Daoy (cell line): Measurements from ENCODE around the gene TEX29. TPM values are rescaled to one million over a fixed set of nuclear protein-coding genes. Genes with fewer than 3 reads are reported as not detected.

Source experiments
- DNase-seq: peaks from one replicate; pipeline ENCODE4 v3.0.0-alpha.2; 2015; ENCODE audit warnings: low read depth
- total RNA-seq: library from RNA; depleted of rRNA; stranded (reverse); fragments of >200 nt; shearing (Covaris generic); gene quantifications from 2 replicates; pipeline ENCODE4 v1.2.3, GENCODE V29; 2014

The TEX29 gene
- total RNA-seq, 1 experiment from 2014 or later, result not detected

- DNase-seq, result no peak
These were observed 1.8 kb downstream of the TEX29 start for GRCh38 chr13:111322001-111322915.

- DNase-seq, result no peak
These were observed 2.5 kb downstream of the TEX29 start for GRCh38 chr13:111322916-111323331.

- DNase-seq, result no peak
These were observed 3.1 kb downstream of the TEX29 start for GRCh38 chr13:111323549-111323948.

DNA sequence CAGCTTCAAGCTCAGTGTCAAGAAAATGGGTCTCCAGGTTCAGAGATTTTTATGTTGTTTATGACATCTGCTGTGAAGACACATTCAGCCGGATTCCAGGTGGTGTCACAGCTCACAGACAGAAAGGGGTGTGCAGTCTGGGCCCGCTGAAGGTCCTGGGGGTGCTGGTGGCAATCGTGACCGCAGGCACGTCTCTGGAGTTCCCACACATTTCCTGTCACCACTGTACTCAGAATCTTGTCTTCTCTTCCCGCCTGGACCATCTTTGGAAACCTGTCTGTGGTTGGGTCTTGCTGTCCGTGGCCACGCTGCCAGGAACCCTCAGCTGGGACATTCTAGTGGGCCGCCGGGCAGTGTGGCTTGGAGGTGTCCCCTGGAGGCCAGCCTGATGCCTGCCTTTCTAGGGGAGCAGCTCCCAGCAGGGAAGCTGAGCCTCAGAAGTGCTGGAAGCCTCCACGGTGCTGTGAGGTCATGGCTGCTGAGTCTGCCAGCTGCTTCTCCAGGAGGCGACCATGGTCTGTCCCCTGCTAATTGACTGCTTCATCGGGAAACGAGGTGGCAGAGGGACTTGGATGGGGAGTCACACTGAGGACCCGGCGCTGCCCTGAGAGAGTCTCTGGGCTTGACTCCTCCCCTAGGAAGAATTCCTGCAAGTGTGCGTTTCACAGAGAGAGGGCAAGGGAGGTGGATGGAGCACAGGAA lies 3.7 kb downstream of the TEX29 start:
- no peak for DNase-seq

GRCh38 chr13:111324736-111325135 lies 4.3 kb downstream of the TEX29 start:
- DNase-seq, result no peak

- no peak for DNase-seq
These were observed 4.9 kb downstream of the TEX29 start for GRCh38 chr13:111325146-111325890.

- no peak for DNase-seq
These were observed 5.6 kb downstream of the TEX29 start for GRCh38 chr13:111325941-111326620.

DNA sequence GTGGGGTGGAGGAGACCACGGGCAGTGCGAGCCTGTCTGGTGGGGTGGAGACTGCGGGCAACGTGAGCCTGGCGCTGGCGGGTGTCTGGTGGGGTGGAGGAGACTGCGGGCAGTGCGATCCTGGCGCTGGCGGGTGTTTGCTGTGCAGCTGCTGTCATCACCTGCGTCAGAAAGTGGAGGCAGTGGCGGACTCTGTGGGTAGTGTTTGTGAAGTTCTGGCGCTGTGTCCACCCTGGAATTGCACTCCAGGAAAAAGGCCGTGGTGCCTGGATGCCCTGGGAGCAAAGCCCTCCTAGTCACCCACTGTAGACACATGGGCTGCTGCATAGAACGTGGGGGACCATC lies 6.2 kb downstream of the TEX29 start:
- no peak for DNase-seq

DNA sequence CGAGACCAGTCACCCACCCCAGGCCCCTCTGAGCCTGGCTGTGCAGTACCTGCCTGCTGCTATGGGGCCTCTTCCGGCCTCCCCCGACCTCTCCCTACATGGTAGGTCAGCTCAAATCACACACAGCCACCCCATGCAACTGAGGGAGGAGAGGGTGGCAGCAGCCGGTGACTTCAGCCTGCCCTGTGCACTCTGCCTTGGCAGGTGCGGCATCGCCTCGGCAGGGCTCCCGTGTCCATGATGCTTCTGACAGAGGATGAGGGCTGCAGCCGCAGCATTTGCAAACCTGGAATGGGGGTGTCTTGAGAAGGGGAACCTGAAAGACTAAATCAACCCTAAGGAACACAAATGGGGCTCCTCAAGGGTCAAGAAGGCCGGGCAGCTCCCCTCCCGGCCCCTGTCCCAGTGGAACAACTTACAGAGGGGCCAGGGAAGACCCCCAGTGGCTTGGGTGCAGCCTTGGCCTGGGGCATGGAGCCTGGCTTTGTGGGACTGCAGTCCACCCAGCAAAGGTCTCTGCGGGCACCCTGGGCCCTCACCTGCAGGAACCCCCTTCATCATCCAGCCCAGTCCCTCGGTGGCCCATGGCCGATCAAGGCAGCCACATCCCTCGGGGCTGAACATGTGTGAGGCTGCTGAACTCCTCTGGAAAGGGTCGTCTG lies 6.7 kb downstream of the TEX29 start:
- DNase-seq, result no peak

DNA sequence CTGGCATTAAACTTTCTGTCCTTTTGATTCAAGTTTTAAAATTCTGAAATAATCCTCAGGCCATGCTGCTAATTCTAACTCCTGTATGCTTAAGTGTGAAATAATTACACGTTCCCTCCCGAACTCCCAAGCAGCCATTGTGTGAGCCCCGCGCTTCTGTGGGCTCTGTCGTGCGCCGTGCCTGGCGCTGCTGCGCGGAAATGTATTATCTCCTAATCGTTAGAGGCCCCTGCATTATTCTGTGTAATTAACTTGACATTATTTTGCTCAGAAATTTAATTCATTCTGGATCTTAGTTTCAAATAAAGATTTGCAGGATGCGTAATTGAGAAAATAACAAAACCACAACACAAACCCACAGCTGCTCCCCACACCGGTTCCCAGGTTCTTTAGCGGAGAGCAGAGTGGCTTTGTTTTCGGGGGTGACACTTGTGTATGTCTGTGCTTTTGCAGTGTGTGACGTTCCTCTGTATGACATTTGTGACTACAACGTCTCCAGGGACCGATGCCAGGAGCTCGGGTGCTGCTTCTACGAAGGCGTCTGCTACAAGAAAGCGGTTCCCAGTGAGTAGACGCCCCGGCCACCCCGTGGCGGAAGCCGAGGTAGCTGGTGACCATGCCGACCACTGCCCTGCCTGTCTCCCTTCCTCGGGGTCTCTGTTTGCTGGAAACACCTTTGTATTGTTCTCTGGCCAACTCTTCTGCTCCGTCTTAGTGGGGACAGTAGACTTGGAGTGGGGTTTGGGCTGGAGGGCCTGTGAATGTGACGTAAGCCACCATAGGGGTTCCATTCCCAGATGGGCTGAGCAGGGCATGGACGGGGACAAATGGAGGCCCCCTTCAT lies 7.5 kb downstream of the TEX29 start:
- DNase-seq, result no peak

DNA sequence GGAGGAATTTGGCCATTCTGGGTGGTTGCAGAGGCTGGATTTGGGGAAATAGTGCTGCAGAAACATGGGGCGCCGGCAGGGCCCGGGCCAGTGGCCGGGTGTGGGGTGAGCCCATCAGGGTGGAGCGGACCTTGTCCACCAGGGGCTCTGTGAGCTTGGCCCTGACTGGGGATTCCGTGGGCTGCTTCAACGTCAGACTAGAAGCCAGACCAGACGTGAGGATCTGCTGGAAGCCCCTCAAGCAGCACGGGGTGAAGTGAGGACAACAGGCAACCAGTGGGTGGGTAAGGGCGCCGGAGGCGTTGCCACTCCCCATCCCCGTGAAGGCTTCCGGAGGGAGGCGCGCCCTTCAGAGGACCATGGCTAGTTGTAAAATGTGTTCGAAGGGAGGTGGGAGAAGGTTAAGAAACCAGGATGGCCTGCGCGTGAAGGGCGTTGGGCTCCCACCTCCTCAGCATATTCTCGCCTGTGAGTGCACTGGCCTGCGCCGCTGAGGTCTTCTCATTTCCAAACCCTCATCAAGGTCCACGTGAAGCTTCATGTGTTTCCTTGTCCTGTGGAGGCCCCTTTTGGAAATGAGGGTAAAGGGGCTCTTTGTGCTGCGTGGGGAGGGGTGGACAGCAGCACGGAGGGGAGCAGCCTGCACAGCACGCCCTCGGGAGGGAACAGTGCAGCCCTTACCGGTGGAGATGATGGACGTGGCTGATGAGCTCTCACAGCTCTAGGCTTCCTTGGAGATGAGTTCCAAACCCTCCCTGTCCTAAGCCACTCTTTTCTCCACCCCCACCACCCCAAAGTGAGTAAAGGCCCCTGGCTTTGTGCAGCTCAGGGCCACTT lies 8.3 kb downstream of the TEX29 start:
- no peak for DNase-seq

- DNase-seq, result no peak
These were observed 9.2 kb downstream of the TEX29 start for GRCh38 chr13:111329641-111330040.

- no peak for DNase-seq
These were observed 9.7 kb downstream of the TEX29 start for GRCh38 chr13:111330066-111330610.

GRCh38 chr13:111335298-111335697 lies 14.9 kb downstream of the TEX29 start:
- DNase-seq, result no peak

- DNase-seq, result no peak
These were observed 16.2 kb downstream of the TEX29 start for GRCh38 chr13:111336666-111337065.

GRCh38 chr13:111337206-111337605 lies 16.8 kb downstream of the TEX29 start:
- DNase-seq, result peak; percentile 78

DNA sequence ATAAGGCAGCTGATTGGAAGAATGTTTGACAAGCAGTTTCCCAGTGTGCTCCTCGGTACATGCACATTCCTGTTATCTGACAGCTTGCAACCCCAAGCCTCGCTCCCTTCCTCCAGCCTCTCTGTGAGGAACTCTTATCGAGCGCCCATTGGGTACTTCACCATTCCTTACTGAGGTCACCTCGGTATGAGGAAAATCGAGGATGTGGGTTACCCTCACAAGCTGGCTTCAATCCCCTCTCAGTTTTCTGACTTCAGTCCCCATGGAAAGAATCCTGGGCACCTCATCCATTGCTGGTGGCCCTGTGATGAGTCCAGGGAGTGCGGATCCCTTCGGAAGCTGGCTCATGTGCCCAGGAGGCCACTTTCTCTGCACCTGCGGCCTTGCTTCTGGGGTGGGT lies 17.3 kb downstream of the TEX29 start:
- no peak for DNase-seq

- no peak for DNase-seq
These were observed 18.4 kb downstream of the TEX29 start for GRCh38 chr13:111338841-111339240.
